Measurements from ENCODE around the gene NRDC.

Gene NRDC

GRCh38 chr1:51741121-51741681, 137.3 kb downstream of the NRDC start:
- TF ChIP-seq, protein P1, sequence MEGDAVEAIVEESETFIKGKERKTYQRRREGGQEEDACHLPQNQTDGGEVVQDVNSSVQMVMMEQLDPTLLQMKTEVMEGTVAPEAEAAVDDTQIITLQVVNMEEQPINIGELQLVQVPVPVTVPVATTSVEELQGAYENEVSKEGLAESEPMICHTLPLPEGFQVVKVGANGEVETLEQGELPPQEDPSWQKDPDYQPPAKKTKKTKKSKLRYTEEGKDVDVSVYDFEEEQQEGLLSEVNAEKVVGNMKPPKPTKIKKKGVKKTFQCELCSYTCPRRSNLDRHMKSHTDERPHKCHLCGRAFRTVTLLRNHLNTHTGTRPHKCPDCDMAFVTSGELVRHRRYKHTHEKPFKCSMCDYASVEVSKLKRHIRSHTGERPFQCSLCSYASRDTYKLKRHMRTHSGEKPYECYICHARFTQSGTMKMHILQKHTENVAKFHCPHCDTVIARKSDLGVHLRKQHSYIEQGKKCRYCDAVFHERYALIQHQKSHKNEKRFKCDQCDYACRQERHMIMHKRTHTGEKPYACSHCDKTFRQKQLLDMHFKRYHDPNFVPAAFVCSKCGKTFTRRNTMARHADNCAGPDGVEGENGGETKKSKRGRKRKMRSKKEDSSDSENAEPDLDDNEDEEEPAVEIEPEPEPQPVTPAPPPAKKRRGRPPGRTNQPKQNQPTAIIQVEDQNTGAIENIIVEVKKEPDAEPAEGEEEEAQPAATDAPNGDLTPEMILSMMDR (IDR thresholded peaks at IDR 0.05; ENCODE audit: low read depth, low read length) = no peak
- DNase-seq (ENCODE audit: low read depth, low spot score) = no peak
- in situ Hi-C loops (cut with HindIII; ENCODE audit: low sequenced_read_pairs) = no loop called here
- no peak overlapping the region for H3K4me3 ChIP-seq (ENCODE audit: low read depth, low read length)

- DNase-seq (ENCODE audit: low read depth, low spot score) = no peak
- in situ Hi-C loops (cut with HindIII; ENCODE audit: low sequenced_read_pairs) = no loop called here
- no peak overlapping the region for H3K4me3 ChIP-seq (ENCODE audit: low read depth, low read length)
- TF ChIP-seq, protein P1 (IDR thresholded peaks at IDR 0.05; ENCODE audit: low read depth, low read length) = no peak
Measured at GRCh38 chr1:51740652-51741051, 137.9 kb downstream of the NRDC start.
